NT2/D1 (cell line): ENCODE results near the gene RBM5.
"Not testable (repeated sequence)": the region's sequence is repeated elsewhere in the genome, so short reads cannot be mapped to it uniquely, and the experiment has no call there.

Experiments used
- DNase-seq: peaks from one replicate; pipeline ENCODE4 v3.0.0-alpha.2; 2011; ENCODE audit warnings: low read depth, low spot score
- H3K27me3 ChIP-seq: 2 replicates; pipeline ENCODE4 v1.6.0; 2011; ENCODE audit warnings: mild to moderate bottlenecking; ENCODE audit not compliant: insufficient read length, insufficient read depth
- H3K36me3 ChIP-seq: 2 replicates; pipeline ENCODE4 v1.6.1; 2011; ENCODE audit warnings: mild to moderate bottlenecking, low read length, mixed read lengths; ENCODE audit not compliant: insufficient read depth, insufficient read length
- H3K4me1 ChIP-seq: 2 replicates; pipeline ENCODE4 v1.5.1; 2011; ENCODE audit not compliant: insufficient read depth, insufficient read length
- H3K4me3 ChIP-seq: 2 replicates; pipeline ENCODE4 v1.5.1; 2011; ENCODE audit warnings: low read depth; ENCODE audit not compliant: insufficient read length
- H3K9ac ChIP-seq: 2 replicates; pipeline ENCODE4 v1.6.0; 2011; ENCODE audit warnings: low read depth; ENCODE audit not compliant: insufficient read length
- H3K9me3 ChIP-seq: 2 replicates; pipeline ENCODE4 v1.5.1; 2011; ENCODE audit warnings: mild to moderate bottlenecking, low read length; ENCODE audit not compliant: insufficient read depth
- SUZ12 ChIP-seq: IDR thresholded peaks from 2 replicates; pipeline ENCODE4 v1.6.1; 2011; ENCODE audit not compliant: insufficient read length, insufficient read depth; ENCODE audit errors: extremely low read depth
- YY1 ChIP-seq: IDR thresholded peaks from 2 replicates; pipeline ENCODE4 v1.6.1; 2011; ENCODE audit not compliant: insufficient read length, insufficient read depth
- ZNF274 ChIP-seq: IDR thresholded peaks from 2 replicates; pipeline ENCODE4 v1.6.1; 2011; ENCODE audit warnings: mild to moderate bottlenecking, low read depth, low read length

RBM5 gene

DNA sequence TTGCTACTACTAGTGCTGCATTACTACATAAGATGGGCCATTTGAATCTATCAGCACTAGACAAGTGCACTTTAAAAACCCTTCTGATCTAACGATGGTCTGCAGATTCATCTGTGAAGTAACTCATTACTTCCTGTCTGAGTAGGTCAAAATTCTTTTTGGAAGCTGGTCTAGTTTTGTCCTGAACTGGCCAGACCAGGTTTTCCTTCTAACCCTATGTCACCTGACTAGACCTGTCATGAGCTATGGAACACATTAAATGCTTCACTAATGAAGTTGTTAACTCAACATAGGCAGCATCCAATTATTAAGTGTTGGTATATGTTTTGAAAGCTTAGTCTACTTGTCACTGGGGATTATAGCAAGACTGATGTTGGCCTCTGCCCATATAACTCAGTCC is 10.1 kb upstream of the RBM5 start:
- peaks cover 32% of the 10 kb centered on the region for H3K36me3 ChIP-seq
- no peaks in the 10 kb centered on the region for H3K27me3 ChIP-seq
- TF ChIP-seq YY1 (no peak), ZNF274 (no peak), SUZ12 (no peak)
- no peak overlapping the region for H3K4me3 ChIP-seq
- H3K9me3 ChIP-seq = no peaks in the 10 kb centered on the region
- no peak for DNase-seq
- no peaks in the 10 kb centered on the region for H3K4me1 ChIP-seq
- no peak overlapping the region for H3K9ac ChIP-seq

- H3K36me3 ChIP-seq, DNase-seq, H3K9me3 ChIP-seq, H3K27me3 ChIP-seq, H3K4me3 ChIP-seq, H3K9ac ChIP-seq, H3K4me1 ChIP-seq: not testable (repeated sequence)
Measured at GRCh38 chr3:50084951-50085350, 3.8 kb upstream of the RBM5 start.

- H3K9me3 ChIP-seq = peaks cover 9% of the 10 kb centered on the region; the same call in 1 of the 2 replicates
- H3K36me3 ChIP-seq = peaks cover 47% of the 10 kb centered on the region
- H3K4me1 ChIP-seq = peaks cover 6% of the 10 kb centered on the region
- peak overlapping the region; percentile 98 for H3K4me3 ChIP-seq
- DNase-seq = no peak
- peak overlapping the region; percentile 100 for H3K9ac ChIP-seq
- no peak for TF ChIP-seq SUZ12
- no peak for TF ChIP-seq ZNF274
- TF ChIP-seq YY1 = no peak
- no peaks in the 10 kb centered on the region for H3K27me3 ChIP-seq
Measured at GRCh38 chr3:50089609-50089945, 858 bp downstream of the RBM5 start.

DNA sequence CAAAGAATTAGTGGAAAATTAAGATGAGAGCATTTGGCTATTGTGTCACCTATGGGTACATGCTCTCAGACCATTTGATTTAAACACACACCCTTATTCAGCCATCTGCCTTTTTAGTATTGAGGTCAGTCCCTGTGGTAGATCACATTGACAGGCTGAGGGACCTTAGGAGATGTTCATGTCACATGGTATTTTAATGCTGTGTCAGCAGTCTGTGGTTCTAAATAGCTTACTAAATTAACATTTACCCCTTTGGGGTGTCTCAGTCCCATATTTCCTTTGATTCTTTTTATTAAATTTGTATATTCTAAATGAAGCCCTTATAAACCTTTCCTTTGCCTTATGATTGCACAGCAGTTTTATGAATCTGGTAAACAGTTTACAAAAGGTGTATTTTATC is 2.3 kb downstream of the RBM5 start:
- Histone ChIP-seq H3K4me3 (no peak overlapping the region), H3K4me1 (peaks cover 6% of the 10 kb centered on the region), H3K36me3 (peaks cover 61% of the 10 kb centered on the region), H3K9ac (no peak overlapping the region), H3K9me3 (peaks cover 7% of the 10 kb centered on the region; the same call in 1 of the 2 replicates), H3K27me3 (no peaks in the 10 kb centered on the region)
- no peak for DNase-seq
- TF ChIP-seq YY1 (no peak), SUZ12 (no peak), ZNF274 (no peak)

- Histone ChIP-seq H3K9ac (no peak overlapping the region), H3K4me1 (peaks cover 6% of the 10 kb centered on the region), H3K4me3 (no peak overlapping the region), H3K9me3 (no peaks in the 10 kb centered on the region), H3K27me3 (no peaks in the 10 kb centered on the region), H3K36me3 (peaks cover 98% of the 10 kb centered on the region)
- no peak for DNase-seq
- TF ChIP-seq SUZ12 (no peak), ZNF274 (no peak), YY1 (no peak)
Measured at GRCh38 chr3:50095352-50095998, 6.8 kb downstream of the RBM5 start.

DNA sequence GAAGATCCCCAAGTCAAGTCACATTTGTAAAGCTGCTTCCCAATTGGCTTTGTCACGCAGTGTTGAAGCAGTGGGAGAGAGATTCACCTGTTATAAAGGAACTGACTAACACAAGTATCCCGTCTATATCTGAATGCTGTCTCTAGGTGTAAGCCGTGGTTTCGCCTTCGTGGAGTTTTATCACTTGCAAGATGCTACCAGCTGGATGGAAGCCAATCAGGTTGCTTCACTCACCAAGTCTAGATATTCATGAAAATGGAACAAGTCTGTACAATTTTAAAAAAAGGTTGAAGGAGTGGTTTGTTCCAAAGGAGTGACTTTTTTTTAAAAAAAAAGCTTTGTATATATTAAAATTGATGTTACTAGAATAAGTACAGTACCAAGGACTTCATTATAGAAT is 11.7 kb downstream of the RBM5 start:
- TF ChIP-seq YY1 (no peak), SUZ12 (no peak), ZNF274 (no peak)
- DNase-seq = no peak
- Histone ChIP-seq H3K27me3 (no peaks in the 10 kb centered on the region), H3K36me3 (peaks cover 98% of the 10 kb centered on the region), H3K4me3 (no peak overlapping the region), H3K9ac (no peak overlapping the region), H3K4me1 (no peaks in the 10 kb centered on the region), H3K9me3 (no peaks in the 10 kb centered on the region)

DNA sequence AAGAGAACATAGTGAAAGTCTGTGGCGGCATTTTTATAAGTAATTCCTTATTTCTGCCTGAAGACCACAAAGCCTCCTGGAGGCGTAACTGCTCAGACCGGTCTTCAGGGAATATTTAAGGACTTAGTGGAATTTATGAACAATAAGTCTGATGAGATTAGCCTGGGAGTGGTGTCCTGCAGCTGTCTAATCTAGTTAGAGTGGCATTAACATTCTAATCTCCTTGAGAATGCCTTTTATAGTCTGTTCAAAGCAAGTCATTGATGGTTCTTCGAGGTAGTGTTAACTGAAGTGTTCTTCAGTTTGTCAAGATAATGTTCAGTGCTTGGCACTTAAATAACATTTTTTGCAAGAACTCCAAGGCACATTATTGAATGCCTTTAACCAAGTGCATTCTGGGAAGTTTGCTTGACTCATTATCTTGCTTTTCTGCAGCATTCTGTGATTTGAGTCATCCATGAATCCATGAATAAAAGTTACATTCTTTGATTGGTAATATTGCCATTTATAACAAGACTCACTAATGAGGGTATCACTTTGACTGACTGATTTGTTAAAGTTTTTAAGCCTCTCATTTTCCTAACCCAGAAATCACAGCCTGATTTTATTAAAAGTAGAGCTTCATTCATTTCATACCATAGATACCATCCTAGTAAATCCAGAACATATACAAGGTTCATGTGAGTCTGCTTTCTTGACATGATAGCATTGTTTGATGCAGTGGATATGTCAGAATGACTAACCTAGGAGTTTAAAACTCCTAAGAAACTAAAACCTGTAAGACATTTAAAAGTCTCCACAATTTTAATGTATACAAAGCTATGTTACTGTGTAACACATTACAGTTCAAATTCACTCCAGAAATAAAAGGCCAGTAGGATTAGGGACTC is 12.5 kb downstream of the RBM5 start:
- H3K36me3 ChIP-seq = peaks cover 93% of the 10 kb centered on the region

More for the DNA sequence above, 12.5 kb downstream of the RBM5 start:
- no peaks in the 10 kb centered on the region for H3K9me3 ChIP-seq
- H3K9ac ChIP-seq = no peak overlapping the region
- no peak for TF ChIP-seq YY1
- TF ChIP-seq ZNF274 = no peak
- TF ChIP-seq SUZ12 = no peak
- H3K4me1 ChIP-seq = no peaks in the 10 kb centered on the region
- DNase-seq = no peak
- H3K27me3 ChIP-seq = no peaks in the 10 kb centered on the region
- no peak overlapping the region for H3K4me3 ChIP-seq
